Erythroblast (primary cell): ENCODE results near the gene PCNX4.

Experiments
- GATA1 ChIP-seq: IDR thresholded peaks from 2 replicates; pipeline ENCODE4 v1.6.1; 2011; ENCODE audit warnings: low read depth, mild to moderate bottlenecking, control low read depth, low read length, moderate library complexity
- POLR2A ChIP-seq: IDR thresholded peaks from 2 replicates; pipeline ENCODE4 v1.6.1; 2011; ENCODE audit warnings: mild to moderate bottlenecking, low read length

DNA sequence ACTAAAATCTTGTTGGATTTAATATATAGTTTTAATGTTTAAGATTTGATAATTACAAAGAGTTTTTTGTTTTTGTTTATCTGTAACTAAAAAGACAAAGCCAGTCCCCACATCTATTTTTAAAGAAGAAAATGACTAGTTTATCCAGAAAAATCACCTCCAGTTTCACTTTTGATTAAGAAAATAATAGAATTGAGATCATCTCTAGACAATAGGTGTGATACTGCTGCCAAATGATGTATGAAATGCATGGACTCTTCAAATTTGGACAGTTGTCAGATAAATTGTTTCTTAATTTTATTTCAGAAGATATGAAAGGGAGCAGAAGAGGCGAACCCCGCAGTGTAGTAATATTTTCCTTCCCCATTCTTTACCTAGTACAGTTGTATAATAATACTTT lies 20.0 kb downstream of the PCNX4 start:
- TF ChIP-seq POLR2A (no peak), GATA1 (no peak)
